SU-DHL-6 (cell line): Measurements from ENCODE around the gene MREG.

ENCODE experiments used
- H2AFZ ChIP-seq: fragments of 200-600 bp; sonication (generic); 2 replicates; pipeline ENCODE4 v1.6.1; 2014; ENCODE audit warnings: low read depth, mild to moderate bottlenecking, moderate library complexity, mixed read lengths, antibody characterized with exemption, low read length; ENCODE audit not compliant: severe bottlenecking
- H3F3A ChIP-seq: fragments of 200-600 bp; shearing (Covaris generic); 2 replicates; pipeline ENCODE4 v1.6.0; 2016; ENCODE audit warnings: antibody characterized with exemption, mild to moderate bottlenecking; ENCODE audit not compliant: insufficient read depth
- H3K27ac ChIP-seq: fragments of 200-600 bp; sonication (generic); 2 replicates; pipeline ENCODE4 v1.5.1; 2016; ENCODE audit warnings: low read depth, mild to moderate bottlenecking, low read length, moderate library complexity, mixed read lengths
- H3K27me3 ChIP-seq: fragments of 200-600 bp; sonication (generic), shearing (Covaris generic); 2 replicates; pipeline ENCODE4 v1.6.0; 2014; ENCODE audit warnings: mild to moderate bottlenecking, low read length
- H3K36me3 ChIP-seq: fragments of 200-600 bp; sonication (generic); 2 replicates; pipeline ENCODE4 v1.6.1; 2014; ENCODE audit warnings: mild to moderate bottlenecking, low read length, mixed read lengths
- H3K4me2 ChIP-seq: fragments of 300-600, 200-600 bp; shearing (Covaris generic), sonication (generic); 2 replicates; pipeline ENCODE4 v1.6.0; 2014; ENCODE audit warnings: low read length, low read depth, mild to moderate bottlenecking; ENCODE audit not compliant: poor library complexity, severe bottlenecking
- H3K4me3 ChIP-seq: fragments of 200-600 bp; sonication (generic); 2 replicates; pipeline ENCODE4 v1.5.1; 2014; ENCODE audit warnings: antibody characterized with exemption, low read length, mild to moderate bottlenecking, mixed read lengths; ENCODE audit not compliant: insufficient read depth, poor library complexity, severe bottlenecking
- H3K79me2 ChIP-seq: fragments of 200-600 bp; sonication (generic); 2 replicates; pipeline ENCODE4 v1.6.1; 2014; ENCODE audit warnings: mild to moderate bottlenecking, low read length, moderate library complexity; ENCODE audit not compliant: insufficient read depth
- H3K9ac ChIP-seq: fragments of 200-600 bp; sonication (generic); 2 replicates; pipeline ENCODE4 v1.7.0; 2014; ENCODE audit warnings: mild to moderate bottlenecking, low read length
- H3K9me2 ChIP-seq: fragments of 200-600 bp; sonication (generic); replicated peaks from 2 replicates; pipeline ENCODE4 v1.6.1; 2014; ENCODE audit warnings: low read length; ENCODE audit not compliant: insufficient read depth
- H3K9me3 ChIP-seq: fragments of 200-600 bp; sonication (generic); 2 replicates; pipeline ENCODE4 v1.6.1; 2014; ENCODE audit warnings: low read length, mixed read lengths; ENCODE audit not compliant: insufficient read depth
- H4K20me1 ChIP-seq: fragments of 200-600 bp; sonication (generic); 2 replicates; pipeline ENCODE4 v1.6.1; 2014; ENCODE audit warnings: low read depth, mild to moderate bottlenecking, antibody characterized with exemption, low read length, moderate library complexity, mixed read lengths
- CTCF ChIP-seq: fragments of 200-600 bp; sonication (generic); IDR thresholded peaks from one replicate; pipeline ENCODE4 v1.5.1; 2017; ENCODE audit warnings: antibody characterized with exemption, mild to moderate bottlenecking, low read length, moderate library complexity; ENCODE audit not compliant: insufficient read depth, poor library complexity, severe bottlenecking
- EZH2phosphoT487 ChIP-seq: fragments of 200-600 bp; sonication (generic), shearing (Covaris generic); conservative IDR thresholded peaks from 2 replicates; pipeline ENCODE4 v1.6.1; 2018; ENCODE audit warnings: mild to moderate bottlenecking, antibody characterized with exemption, low read length, moderate library complexity, mixed read lengths

The MREG gene

GRCh38 chr2:216017365-216017764 is 4.0 kb upstream of the MREG start:
- Histone ChIP-seq H3K9me2 (no peaks in the 10 kb centered on the region), H3K36me3 (no peaks in the 10 kb centered on the region), H3K4me2 (peak overlapping the region; percentile 51), H3F3A (peaks cover 7% of the 10 kb centered on the region; the same call in 1 of the 2 replicates), H3K4me3 (no peak overlapping the region), H4K20me1 (no peaks in the 10 kb centered on the region), H3K27me3 (no peaks in the 10 kb centered on the region), H3K9me3 (no peaks in the 10 kb centered on the region), H3K79me2 (no peaks in the 10 kb centered on the region), H2AFZ (peak overlapping the region; percentile 12), H3K27ac (peak overlapping the region; percentile 67), H3K9ac (no peak overlapping the region)
- TF ChIP-seq EZH2phosphoT487 (no peak), CTCF (no peak)

GRCh38 chr2:216016581-216016980 is 3.2 kb upstream of the MREG start:
- Histone ChIP-seq H3K79me2 (no peaks in the 10 kb centered on the region; the same call in 1 of the 2 replicates), H3K9ac (0 out of 2 replicates have a peak overlapping the region, but pooled peaks have one; percentile 4), H3K27me3 (no peaks in the 10 kb centered on the region), H3K9me2 (no peaks in the 10 kb centered on the region), H3K4me3 (no peak overlapping the region), H3F3A (peaks cover 7% of the 10 kb centered on the region; the same call in 1 of the 2 replicates), H4K20me1 (no peaks in the 10 kb centered on the region), H3K27ac (peak overlapping the region; percentile 67), H2AFZ (no peak overlapping the region), H3K9me3 (no peaks in the 10 kb centered on the region), H3K4me2 (peak overlapping the region; percentile 51), H3K36me3 (no peaks in the 10 kb centered on the region)
- no peak for TF ChIP-seq EZH2phosphoT487
- no peak for TF ChIP-seq CTCF

- TF ChIP-seq CTCF (no peak), EZH2phosphoT487 (no peak)
- Histone ChIP-seq H3K9ac (0 out of 2 replicates have a peak overlapping the region, but pooled peaks have one; percentile 4), H3K4me2 (peak overlapping the region; percentile 51), H3K79me2 (peaks cover 6% of the 10 kb centered on the region; the same call in 1 of the 2 replicates), H2AFZ (peak overlapping the region; percentile 29), H3K9me2 (no peaks in the 10 kb centered on the region), H3K27ac (peak overlapping the region; percentile 67), H3K4me3 (no peak overlapping the region), H3F3A (peaks cover 7% of the 10 kb centered on the region; the same call in 1 of the 2 replicates), H3K9me3 (no peaks in the 10 kb centered on the region), H4K20me1 (no peaks in the 10 kb centered on the region), H3K36me3 (no peaks in the 10 kb centered on the region), H3K27me3 (no peaks in the 10 kb centered on the region)
Observed at GRCh38 chr2:216015722-216016464, 2.5 kb upstream of the MREG start.
